ENCODE results near the gene CRTC2. TPM values are rescaled to one million over a fixed set of nuclear protein-coding genes. Genes with fewer than 3 reads are reported as not detected.

Gene CRTC2
- polyA plus RNA-seq, 1 donor from 2014 or later = 12.1 TPM

DNA sequence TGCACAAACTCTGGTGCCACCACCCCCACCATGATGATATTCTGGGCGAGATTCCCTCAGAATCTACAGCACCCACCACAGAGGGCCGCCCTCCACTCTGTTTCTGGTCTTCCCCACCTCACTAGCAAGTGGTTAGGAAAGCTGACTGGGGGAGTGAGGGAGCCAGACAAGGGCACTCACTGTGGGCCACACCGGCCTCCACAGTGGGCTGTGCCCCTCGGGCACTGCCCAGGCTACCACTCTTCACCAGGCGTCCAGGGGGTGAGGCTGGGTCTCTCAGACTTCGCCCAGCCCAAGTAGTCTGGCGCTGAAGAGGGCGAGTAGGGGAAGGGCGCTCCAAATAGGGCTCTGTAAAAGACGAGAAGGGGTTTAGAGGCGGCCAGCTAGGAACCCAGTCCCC, 24.5 kb downstream of the CRTC2 start:
- Histone ChIP-seq H3K4me3 (ENCODE audit: low read length) (no peak overlapping the region), H3K36me3 (ENCODE audit: insufficient read depth, low read length) (no peaks in the 10 kb centered on the region), H4K20me1 (ENCODE audit: insufficient read depth) (no peaks in the 10 kb centered on the region), H3K27ac (ENCODE audit: low read length) (no peak overlapping the region), H2AFZ (ENCODE audit: low read depth, low read length) (no peak overlapping the region), H3K9me3 (ENCODE audit: low read length) (no peaks in the 10 kb centered on the region), H3K4me2 (ENCODE audit: low read length) (no peak overlapping the region), H3K79me2 (replicated peaks; ENCODE audit: insufficient read depth, low read length) (no peaks in the 10 kb centered on the region), H3F3A (ENCODE audit: insufficient read depth, low read length, poor library complexity, severe bottlenecking) (no peaks in the 10 kb centered on the region), H3K9me2 (ENCODE audit: insufficient read depth, low read length) (no peaks in the 10 kb centered on the region), H3K9ac (ENCODE audit: low read length) (no peak overlapping the region), H3K27me3 (ENCODE audit: insufficient read depth, low read depth, low read length) (no peaks in the 10 kb centered on the region)
- TF ChIP-seq MXI1 (conservative IDR thresholded peaks at IDR 0.05; ENCODE audit: poor library complexity, severe bottlenecking) (no peak), SMC3 (conservative IDR thresholded peaks at IDR 0.05; ENCODE audit: poor library complexity) (no peak), POLR2AphosphoS5 (IDR thresholded peaks at IDR 0.05) (no peak), TAF1 (IDR thresholded peaks at IDR 0.05; ENCODE audit: low read depth) (no peak), EZH2 (IDR thresholded peaks at IDR 0.05; ENCODE audit: borderline replicate concordance, insufficient read depth, low read length, poor library complexity, severe bottlenecking) (no peak), EP300 (conservative IDR thresholded peaks at IDR 0.05; ENCODE audit: poor library complexity, severe bottlenecking) (no peak), RAD21 (conservative IDR thresholded peaks at IDR 0.05) (no peak)
- TF ChIP-seq, protein P1, sequence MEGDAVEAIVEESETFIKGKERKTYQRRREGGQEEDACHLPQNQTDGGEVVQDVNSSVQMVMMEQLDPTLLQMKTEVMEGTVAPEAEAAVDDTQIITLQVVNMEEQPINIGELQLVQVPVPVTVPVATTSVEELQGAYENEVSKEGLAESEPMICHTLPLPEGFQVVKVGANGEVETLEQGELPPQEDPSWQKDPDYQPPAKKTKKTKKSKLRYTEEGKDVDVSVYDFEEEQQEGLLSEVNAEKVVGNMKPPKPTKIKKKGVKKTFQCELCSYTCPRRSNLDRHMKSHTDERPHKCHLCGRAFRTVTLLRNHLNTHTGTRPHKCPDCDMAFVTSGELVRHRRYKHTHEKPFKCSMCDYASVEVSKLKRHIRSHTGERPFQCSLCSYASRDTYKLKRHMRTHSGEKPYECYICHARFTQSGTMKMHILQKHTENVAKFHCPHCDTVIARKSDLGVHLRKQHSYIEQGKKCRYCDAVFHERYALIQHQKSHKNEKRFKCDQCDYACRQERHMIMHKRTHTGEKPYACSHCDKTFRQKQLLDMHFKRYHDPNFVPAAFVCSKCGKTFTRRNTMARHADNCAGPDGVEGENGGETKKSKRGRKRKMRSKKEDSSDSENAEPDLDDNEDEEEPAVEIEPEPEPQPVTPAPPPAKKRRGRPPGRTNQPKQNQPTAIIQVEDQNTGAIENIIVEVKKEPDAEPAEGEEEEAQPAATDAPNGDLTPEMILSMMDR (IDR thresholded peaks at IDR 0.05; ENCODE audit: poor library complexity, severe bottlenecking) = no peak
- TF ChIP-seq, protein P2, sequence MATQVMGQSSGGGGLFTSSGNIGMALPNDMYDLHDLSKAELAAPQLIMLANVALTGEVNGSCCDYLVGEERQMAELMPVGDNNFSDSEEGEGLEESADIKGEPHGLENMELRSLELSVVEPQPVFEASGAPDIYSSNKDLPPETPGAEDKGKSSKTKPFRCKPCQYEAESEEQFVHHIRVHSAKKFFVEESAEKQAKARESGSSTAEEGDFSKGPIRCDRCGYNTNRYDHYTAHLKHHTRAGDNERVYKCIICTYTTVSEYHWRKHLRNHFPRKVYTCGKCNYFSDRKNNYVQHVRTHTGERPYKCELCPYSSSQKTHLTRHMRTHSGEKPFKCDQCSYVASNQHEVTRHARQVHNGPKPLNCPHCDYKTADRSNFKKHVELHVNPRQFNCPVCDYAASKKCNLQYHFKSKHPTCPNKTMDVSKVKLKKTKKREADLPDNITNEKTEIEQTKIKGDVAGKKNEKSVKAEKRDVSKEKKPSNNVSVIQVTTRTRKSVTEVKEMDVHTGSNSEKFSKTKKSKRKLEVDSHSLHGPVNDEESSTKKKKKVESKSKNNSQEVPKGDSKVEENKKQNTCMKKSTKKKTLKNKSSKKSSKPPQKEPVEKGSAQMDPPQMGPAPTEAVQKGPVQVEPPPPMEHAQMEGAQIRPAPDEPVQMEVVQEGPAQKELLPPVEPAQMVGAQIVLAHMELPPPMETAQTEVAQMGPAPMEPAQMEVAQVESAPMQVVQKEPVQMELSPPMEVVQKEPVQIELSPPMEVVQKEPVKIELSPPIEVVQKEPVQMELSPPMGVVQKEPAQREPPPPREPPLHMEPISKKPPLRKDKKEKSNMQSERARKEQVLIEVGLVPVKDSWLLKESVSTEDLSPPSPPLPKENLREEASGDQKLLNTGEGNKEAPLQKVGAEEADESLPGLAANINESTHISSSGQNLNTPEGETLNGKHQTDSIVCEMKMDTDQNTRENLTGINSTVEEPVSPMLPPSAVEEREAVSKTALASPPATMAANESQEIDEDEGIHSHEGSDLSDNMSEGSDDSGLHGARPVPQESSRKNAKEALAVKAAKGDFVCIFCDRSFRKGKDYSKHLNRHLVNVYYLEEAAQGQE (IDR thresholded peaks at IDR 0.05; ENCODE audit: borderline replicate concordance) = no peak

DNA sequence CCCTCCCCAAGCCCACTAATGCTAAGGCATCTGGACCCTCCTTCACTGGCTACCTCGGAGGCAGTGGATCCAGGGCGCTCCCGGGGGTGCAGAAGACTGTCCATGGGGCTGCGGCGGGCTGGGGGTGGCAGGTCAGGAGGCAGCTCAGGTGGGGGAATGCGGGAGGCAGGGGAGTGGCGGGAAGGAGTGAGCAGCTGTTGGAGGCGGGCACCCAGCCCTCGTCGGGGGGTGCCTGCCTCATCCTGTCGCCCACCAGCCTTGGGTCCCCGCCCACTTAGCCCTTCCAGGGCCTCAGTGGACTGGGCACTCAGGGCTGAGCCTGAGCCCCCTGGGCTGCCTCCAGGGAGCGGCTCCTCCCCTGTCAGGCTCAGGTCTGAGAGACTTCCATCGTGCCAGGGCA, 25.0 kb downstream of the CRTC2 start:
- no peaks in the 10 kb centered on the region for H4K20me1 ChIP-seq (ENCODE audit: insufficient read depth)
- H3K9me2 ChIP-seq (ENCODE audit: insufficient read depth, low read length) = no peaks in the 10 kb centered on the region
- no peak overlapping the region for H3K9ac ChIP-seq (ENCODE audit: low read length)
- TF ChIP-seq RAD21 (conservative IDR thresholded peaks at IDR 0.05) (no peak), TAF1 (IDR thresholded peaks at IDR 0.05; ENCODE audit: low read depth) (no peak), EP300 (conservative IDR thresholded peaks at IDR 0.05; ENCODE audit: poor library complexity, severe bottlenecking) (no peak), MXI1 (conservative IDR thresholded peaks at IDR 0.05; ENCODE audit: poor library complexity, severe bottlenecking) (no peak), POLR2AphosphoS5 (IDR thresholded peaks at IDR 0.05) (no peak)
- TF ChIP-seq, protein P1 (IDR thresholded peaks at IDR 0.05; ENCODE audit: poor library complexity, severe bottlenecking) = no peak
- TF ChIP-seq, protein P2 (IDR thresholded peaks at IDR 0.05; ENCODE audit: borderline replicate concordance) = no peak
- H3K4me2 ChIP-seq (ENCODE audit: low read length) = no peak overlapping the region
- no peak overlapping the region for H3K4me3 ChIP-seq (ENCODE audit: low read length)
- H3K27me3 ChIP-seq (ENCODE audit: insufficient read depth, low read depth, low read length) = no peaks in the 10 kb centered on the region
- H3K27ac ChIP-seq (ENCODE audit: low read length) = no peak overlapping the region
- H3K36me3 ChIP-seq (ENCODE audit: insufficient read depth, low read length) = no peaks in the 10 kb centered on the region
- no peak overlapping the region for H2AFZ ChIP-seq (ENCODE audit: low read depth, low read length)
- H3K9me3 ChIP-seq (ENCODE audit: low read length) = no peaks in the 10 kb centered on the region
- no peaks in the 10 kb centered on the region for H3K79me2 ChIP-seq (replicated peaks; ENCODE audit: insufficient read depth, low read length)
- H3F3A ChIP-seq (ENCODE audit: insufficient read depth, low read length, poor library complexity, severe bottlenecking) = no peaks in the 10 kb centered on the region

All from neural cell (in vitro differentiated cells).